Measurements from ENCODE around the gene HYLS1.

HYLS1 gene

DNA sequence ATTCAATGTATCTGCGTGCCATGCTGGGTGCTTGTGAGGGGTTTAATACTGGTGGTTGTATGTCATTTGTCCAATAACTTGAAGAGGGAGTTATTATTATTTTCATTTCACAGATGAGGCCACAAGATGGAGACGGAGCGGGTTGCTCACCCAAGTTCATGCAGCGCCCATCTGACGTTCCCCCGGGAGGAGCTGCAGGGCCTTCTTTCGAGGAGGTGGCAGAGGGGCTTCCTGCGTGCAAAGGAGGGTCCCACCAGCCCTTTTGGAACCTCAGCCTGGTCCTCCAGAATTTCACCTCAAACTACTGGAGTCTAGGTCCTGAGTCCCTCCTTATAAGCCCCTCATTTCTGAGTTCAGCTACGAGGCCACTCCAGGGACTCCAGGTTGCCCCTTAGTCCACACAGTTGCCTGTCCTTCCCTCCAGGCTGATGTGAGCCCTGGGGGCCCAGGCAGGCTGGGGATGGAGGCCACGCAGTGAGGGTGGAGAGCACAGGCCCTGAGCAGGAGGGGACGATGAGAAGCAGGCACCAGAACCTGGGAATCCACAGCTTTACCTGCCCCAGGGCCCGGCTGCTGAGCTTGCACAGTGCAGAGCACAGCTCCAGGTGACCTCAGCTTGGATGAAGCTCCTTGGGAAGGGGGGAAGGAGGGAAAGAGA, 55.4 kb downstream of the HYLS1 start:
- in situ Hi-C loops (cut with HindIII; ENCODE audit: low pct_unique_long_range_greater_than_20kb, low sequenced_read_pairs) = no loop called here
- TF ChIP-seq JUND (IDR thresholded peaks at IDR 0.05; ENCODE audit: low read depth) = no peak
- no peak for DNase-seq (ENCODE audit: low read depth in 1 of 2, low spot score in 1 of 2)

DNA sequence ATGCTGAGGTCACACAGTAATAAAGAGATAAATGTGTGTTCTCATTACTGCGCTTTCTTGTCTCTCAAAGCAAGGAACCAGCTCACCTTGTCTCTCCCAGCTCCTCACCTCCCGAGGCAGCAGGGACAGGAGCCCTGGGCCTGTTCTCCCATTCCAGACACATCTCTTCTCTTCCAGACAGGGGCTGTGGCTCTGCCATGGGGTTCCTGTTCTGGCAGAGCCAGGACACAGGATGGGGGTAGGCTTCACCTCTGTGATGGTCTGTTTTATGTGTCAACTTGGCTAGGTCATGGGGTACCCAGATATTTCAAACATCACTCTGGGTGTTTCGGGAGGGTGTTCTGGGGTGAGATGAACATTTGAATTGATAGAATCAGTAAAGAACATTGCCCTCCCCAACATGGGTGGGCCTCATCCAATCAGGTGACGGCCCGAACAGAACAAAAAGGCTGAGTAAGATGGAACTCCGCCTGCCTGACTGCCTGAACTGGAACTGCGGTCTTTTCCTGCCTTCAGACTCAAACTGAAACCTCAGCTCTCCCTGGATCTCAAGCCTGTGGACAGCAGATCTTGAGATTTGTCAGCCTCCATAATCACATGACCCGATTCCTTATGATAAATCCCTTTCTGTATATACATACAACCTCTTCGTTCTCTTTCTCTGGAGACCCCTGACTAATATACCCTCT, 56.3 kb downstream of the HYLS1 start:
- in situ Hi-C loops (cut with HindIII; ENCODE audit: low pct_unique_long_range_greater_than_20kb, low sequenced_read_pairs) = no loop called here
- no peak for DNase-seq (ENCODE audit: low read depth in 1 of 2, low spot score in 1 of 2)
- no peak for TF ChIP-seq JUND (IDR thresholded peaks at IDR 0.05; ENCODE audit: low read depth)

DNA sequence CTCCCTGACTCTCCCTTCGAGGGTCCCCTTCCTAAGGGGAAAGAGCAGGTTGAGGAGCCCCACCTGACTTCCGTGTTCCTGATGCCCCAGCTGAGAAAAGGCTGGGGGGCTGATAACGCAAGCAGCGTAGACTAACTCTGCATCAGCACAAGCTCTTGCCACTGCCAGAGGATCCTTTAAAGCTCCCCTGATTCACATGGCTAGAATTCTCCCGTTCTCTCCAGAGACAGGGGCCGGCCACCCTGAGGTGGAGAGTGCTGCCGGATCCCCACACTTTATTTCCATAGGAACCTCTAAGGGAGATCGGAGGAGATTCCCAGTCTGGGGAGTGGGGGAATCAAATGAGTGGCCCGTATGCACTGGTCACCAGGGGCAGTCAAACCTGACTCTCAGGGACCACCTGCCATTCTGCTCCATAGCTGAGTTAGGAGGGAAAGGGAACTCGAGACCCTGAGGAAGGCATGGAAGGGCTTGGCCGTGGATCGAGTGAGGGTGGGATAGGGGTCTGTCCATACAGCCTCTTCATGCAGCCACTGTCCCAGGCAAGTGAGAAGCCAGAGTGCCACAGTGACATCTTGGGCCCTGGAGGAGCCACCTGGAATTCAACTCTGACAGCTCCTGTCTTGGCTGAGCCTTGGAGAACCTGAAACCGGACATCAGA, 57.0 kb downstream of the HYLS1 start:
- DNase-seq (ENCODE audit: low read depth in 1 of 2, low spot score in 1 of 2) = no peak
- in situ Hi-C loops (cut with HindIII; ENCODE audit: low pct_unique_long_range_greater_than_20kb, low sequenced_read_pairs) = no loop called here
- no peak for TF ChIP-seq JUND (IDR thresholded peaks at IDR 0.05; ENCODE audit: low read depth)

DNA sequence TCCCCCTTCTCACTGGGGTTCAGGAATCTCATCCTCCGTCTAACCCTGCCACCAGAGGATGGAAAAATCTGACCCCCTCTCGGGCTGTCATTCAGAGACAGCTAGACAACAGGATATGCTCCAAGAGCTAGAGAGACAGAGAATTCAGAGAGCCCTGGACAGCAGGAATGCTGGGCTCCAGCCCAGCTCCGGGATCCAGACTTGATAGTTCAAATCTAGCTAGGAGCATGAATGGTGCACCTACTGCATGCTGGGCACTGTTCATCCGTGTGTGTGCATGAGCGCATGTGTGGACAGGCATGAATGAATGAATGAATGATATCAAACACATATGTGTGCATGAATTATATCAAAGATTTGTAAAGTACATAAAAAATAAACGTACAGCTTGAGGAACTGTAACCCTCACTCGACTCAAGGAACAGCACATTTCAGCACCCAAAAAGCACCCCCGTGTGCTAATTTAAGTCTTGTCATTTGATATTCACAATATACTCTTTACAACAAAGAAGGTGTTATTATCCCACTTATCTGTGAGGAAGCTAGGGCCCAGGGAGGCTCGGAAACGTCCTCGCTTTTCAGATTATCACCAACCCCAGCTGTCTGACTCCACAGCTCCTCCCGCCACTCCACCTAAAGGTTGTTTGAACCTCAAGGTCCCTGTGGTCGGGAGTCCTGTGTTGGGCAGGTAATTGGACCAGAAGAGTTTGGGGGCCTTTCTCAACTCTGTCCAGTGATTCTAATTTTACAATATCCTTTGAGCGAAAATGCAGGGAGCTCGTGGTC, 57.7 kb downstream of the HYLS1 start:
- no peak for TF ChIP-seq JUND (IDR thresholded peaks at IDR 0.05; ENCODE audit: low read depth)
- DNase-seq (ENCODE audit: low read depth in 1 of 2, low spot score in 1 of 2) = no peak
- in situ Hi-C loops (cut with HindIII; ENCODE audit: low pct_unique_long_range_greater_than_20kb, low sequenced_read_pairs) = no loop called here

DNA sequence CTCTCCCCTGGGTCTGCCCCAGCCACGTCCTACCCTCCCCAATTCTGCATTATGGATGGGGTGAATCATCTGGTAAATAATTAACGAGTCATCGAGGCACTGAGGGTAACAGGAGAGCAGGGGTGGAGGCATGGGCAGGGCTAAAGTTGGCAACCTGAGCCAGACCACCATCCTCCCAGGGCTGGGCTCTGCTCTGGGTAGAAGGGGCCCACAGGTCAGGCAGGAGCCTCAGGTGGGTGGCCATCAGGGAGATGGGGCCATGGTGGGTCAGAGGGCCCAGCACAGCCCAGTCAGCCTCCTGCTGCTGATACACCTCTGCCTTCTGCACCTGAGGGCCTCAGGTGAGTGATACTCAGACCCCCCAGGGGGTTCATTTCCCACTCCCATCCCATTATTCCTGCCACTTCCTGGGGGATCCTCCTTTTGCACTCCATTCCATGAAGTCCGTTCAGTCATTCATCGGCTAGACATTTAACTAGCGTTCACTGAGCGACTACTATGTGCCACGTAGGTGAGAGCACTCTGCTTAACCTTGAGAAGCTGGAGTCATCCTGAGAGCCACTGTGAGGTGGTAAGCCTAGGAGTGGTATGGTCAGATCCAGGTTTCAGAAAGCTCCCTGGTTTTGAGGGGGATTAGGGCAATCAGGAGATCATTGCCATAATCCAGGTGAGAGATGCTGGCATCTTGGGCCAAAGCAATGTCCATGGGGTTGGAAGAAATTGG, 58.5 kb downstream of the HYLS1 start, which contains the start of gene VSIG10L2:
TSS of gene VSIG10L2 (plus strand) at position 248 of the 724 bp plus-strand sequence. CDS start at position 260, 12 bp downstream.
- TF ChIP-seq JUND (IDR thresholded peaks at IDR 0.05; ENCODE audit: low read depth) = no peak
- in situ Hi-C loops (cut with HindIII; ENCODE audit: low pct_unique_long_range_greater_than_20kb, low sequenced_read_pairs) = no loop called here
- no peak for DNase-seq (ENCODE audit: low read depth in 1 of 2, low spot score in 1 of 2)

DNA sequence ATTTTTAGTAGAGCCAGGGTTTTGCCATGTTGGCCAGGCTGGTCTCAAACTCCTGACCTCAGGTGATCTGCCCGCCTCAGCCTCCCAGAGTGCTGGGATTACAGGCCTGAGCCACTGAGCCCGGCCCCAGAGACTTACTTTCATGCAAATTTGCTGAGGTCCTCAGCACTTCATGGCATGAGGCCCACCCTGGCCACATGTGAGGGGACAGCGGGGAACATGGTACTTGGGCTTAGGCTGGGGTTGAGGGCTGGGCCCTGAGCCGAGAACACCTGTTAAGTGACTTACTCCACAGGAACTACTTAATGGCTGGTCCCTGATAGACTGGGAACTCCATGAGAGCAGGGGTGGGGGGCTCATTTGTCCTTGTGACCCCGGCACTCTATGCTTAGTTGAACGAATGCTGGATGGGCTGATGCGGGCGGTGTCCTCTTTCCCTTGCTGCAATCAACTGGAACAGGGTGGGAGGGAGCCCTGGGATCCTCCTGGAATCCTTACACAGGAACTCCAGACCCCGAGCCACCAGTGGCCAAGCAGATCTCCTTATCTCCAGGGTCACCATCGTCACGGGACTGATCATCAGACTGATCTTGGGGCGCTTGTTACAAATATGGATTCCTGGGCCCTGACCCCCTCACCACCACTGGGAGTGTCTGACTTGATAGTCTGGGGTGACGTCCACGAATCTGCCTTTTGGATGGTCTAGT, 59.4 kb downstream of the HYLS1 start:
- in situ Hi-C loops (cut with HindIII; ENCODE audit: low pct_unique_long_range_greater_than_20kb, low sequenced_read_pairs) = no loop called here
- DNase-seq (ENCODE audit: low read depth in 1 of 2, low spot score in 1 of 2) = no peak
- TF ChIP-seq JUND (IDR thresholded peaks at IDR 0.05; ENCODE audit: low read depth) = no peak

DNA sequence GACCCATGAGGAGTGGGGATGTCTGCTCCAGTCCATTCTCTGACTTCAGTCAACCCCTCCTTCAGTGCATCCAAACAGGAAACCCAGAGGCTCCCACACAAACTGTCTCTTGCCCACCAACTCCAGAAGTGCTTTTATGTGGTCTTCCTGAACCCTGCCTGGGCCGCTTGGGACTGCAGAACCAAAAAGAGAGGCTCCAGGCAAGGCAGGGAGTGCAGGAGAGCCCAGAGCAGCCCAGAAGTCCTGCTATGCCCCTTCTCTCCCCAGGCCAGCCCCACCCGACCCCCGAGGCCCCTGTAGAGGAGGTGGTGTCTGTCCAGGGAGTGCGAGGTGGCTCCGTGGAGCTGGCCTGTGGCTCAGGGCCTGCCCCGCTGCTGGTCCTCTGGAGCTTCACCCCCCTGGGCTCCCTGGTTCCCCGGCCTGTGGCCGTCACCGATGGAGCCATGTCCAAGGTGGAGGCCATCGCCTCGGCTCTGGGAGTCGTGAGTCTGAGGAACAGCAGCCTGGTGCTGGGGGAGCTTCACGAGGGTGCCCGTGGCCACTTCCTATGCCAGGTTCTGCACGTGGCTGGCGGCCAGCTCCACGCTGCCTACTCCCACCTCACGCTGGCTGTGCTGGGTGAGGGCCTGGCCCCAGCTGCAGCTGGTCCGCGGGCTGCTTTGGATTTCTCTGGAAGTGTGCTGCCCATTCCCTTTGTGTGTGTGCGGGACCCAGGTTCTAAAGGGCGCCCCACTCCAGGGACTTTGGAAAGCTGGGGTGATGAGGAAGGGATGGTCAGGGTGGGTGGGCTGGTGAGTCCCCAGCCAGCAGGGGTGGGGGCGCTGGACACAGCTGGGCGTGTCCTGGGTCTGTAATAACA, 60.2 kb downstream of the HYLS1 start:
- in situ Hi-C loops (cut with HindIII; ENCODE audit: low pct_unique_long_range_greater_than_20kb, low sequenced_read_pairs) = no loop called here
- no peak for TF ChIP-seq JUND (IDR thresholded peaks at IDR 0.05; ENCODE audit: low read depth)
- no peak for DNase-seq (ENCODE audit: low read depth in 1 of 2, low spot score in 1 of 2)

DNA sequence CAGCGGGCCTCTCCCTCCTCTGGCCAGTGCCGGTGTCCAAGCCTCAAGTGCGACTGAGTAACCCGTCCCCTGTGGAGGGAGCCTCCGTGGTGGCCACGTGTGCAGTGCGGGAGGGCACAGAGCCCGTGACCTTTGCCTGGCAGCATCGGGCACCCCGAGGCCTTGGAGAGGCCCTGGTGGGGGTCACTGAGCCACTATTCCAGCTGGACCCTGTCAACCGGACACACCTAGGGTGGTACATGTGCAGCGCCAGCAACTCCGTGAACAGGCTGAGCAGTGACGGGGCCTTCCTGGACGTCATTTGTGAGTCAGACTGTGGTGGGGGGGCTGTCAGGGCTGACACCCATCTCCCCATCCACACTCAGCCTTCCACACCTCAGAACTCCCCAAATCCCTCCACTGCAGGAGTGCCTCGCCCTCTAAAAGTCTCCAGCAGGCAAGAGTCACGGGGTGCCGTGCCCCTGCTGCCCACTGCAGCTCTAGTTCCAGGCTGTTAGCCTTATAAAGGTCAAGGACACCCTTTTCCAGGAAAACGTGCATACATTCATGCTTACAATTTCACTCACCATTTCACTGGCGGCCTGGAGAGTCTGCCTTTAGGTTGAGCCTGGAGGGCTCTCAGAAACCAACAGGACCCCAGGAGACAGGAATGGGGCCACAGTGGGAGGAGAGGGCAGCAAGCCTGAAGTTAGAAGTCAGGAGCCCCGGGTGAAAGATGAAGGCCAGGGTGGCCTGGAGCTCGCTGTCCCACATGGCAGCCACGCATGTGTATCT, 61.0 kb downstream of the HYLS1 start:
- no peak for TF ChIP-seq JUND (IDR thresholded peaks at IDR 0.05; ENCODE audit: low read depth)
- in situ Hi-C loops (cut with HindIII; ENCODE audit: low pct_unique_long_range_greater_than_20kb, low sequenced_read_pairs) = no loop called here
- DNase-seq (ENCODE audit: low read depth in 1 of 2, low spot score in 1 of 2) = no peak

DNA sequence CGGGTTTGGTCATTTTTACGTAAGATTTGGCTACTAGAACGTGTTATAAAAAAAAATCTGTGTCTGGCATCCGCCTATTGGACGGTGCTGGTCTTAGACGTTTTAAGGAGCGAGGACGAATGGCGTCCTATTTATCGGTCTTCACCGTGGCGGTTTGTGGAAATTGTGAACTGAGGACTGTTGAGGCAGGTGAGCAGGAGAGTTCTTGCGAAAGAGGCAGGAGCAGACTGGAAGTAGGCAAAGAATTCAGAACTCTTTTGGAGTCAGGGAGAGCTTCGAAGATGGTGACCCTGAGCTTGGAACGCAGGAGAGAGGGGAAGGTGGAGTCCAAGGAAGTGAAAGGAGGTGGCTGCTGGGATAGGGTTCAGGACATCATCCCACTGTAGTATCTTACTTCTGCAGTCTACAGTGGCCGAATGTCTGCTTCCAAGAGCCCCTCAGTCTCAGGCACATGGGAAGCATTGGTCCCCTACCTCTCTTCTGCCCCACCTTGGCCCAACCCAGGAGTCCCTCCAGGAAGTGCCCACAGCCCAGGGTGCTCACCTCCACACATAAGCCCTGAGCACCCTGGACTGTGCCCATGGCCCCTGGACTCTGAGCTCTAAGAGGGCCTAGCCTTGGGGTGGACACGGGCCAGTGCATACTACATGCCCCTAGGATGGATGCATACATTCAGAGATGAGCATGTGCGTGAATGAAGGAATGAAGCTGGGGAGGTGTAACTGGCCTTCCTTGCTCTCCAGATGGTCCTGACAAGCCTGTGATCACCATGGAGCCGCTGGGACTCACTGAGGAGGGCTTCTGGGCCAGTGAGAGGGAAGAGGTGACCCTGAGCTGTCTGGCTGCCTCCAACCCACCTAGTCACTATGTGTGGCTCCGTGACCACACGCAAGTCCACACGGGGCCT, 62.1 kb downstream of the HYLS1 start:
- TF ChIP-seq JUND (IDR thresholded peaks at IDR 0.05; ENCODE audit: low read depth) = no peak
- in situ Hi-C loops (cut with HindIII; ENCODE audit: low pct_unique_long_range_greater_than_20kb, low sequenced_read_pairs) = no loop called here
- no peak for DNase-seq (ENCODE audit: low read depth in 1 of 2, low spot score in 1 of 2)

All from T47D (cell line).